CD8-positive, alpha-beta memory T cell (primary cell): ENCODE results near the gene TMEM18. TPM values are rescaled to one million over a fixed set of nuclear protein-coding genes. Genes with fewer than 3 reads are reported as not detected.
"Not testable (repeated sequence)": the region's sequence is repeated elsewhere in the genome, so short reads cannot be mapped to it uniquely, and the experiment has no call there.

Experiments used
- CTCF ChIA-PET: fragments of 350-600 bp; sonication (Branson Sonifier 250); formaldehyde crosslinking; loops from one replicate; lab custom pipeline; 2021; ENCODE audit warnings: antibody characterized with exemption; lab: Charles Lee
- POLR2A ChIA-PET: fragments of 350-600 bp; sonication (Branson Sonifier 250); formaldehyde crosslinking; loops from one replicate; lab custom pipeline; 2021; ENCODE audit warnings: antibody characterized with exemption; lab: Charles Lee
- DNase-seq, 5 donors: peaks; one replicate each; pipeline versions ENCODE4 v3.0.0 to v3.0.0-alpha.2; 2020 to 2022; ENCODE audit warnings: mixed read lengths in 1 of 5
- H3K27ac ChIP-seq: one replicate; pipeline ENCODE4 v1.7.0; 2013; ENCODE audit warnings: low read depth, mild to moderate bottlenecking, low read length, moderate library complexity
- H3K27me3 ChIP-seq: 2 replicates; pipeline ENCODE4 v1.7.0; 2013; ENCODE audit warnings: low read length, mild to moderate bottlenecking; ENCODE audit not compliant: insufficient read depth, poor library complexity, severe bottlenecking
- H3K36me3 ChIP-seq: 2 replicates; pipeline ENCODE4 v1.7.0; 2013; ENCODE audit warnings: mild to moderate bottlenecking, low read length, moderate library complexity; ENCODE audit not compliant: insufficient read depth
- H3K4me1 ChIP-seq: 2 replicates; pipeline ENCODE4 v1.7.0; 2013; ENCODE audit warnings: mild to moderate bottlenecking, low read length, moderate library complexity; ENCODE audit not compliant: insufficient read depth
- H3K4me3 ChIP-seq: 2 replicates; pipeline ENCODE4 v1.7.0; 2013; ENCODE audit warnings: mild to moderate bottlenecking, low read length
- H3K9me3 ChIP-seq: 2 replicates; pipeline ENCODE4 v1.7.0; 2013; ENCODE audit warnings: mild to moderate bottlenecking, low read length
- H3K27ac Mint-ChIP-seq, 8 donors: one replicate each; pipeline ENCODE4 v1.8.0; 2020 to 2021; ENCODE audit warnings: mixed read lengths in 8 of 8, mild to moderate bottlenecking in 6 of 8, inconsistent platforms in 3 of 8, moderate library complexity in 3 of 8
- H3K27me3 Mint-ChIP-seq, 2 donors: one replicate each; pipeline ENCODE4 v1.8.0; 2020 to 2021; ENCODE audit warnings: mixed read lengths in 2 of 2, mild to moderate bottlenecking in 1 of 2, moderate library complexity in 1 of 2
- H3K36me3 Mint-ChIP-seq, 3 donors: one replicate each; pipeline ENCODE4 v1.8.0; 2020 to 2021; ENCODE audit warnings: mixed read lengths in 3 of 3, inconsistent platforms in 1 of 3, mild to moderate bottlenecking in 1 of 3
- H3K4me1 Mint-ChIP-seq, 3 donors: one replicate each; pipeline ENCODE4 v1.8.0; 2020 to 2021; ENCODE audit warnings: mixed read lengths in 3 of 3, inconsistent platforms in 1 of 3, mild to moderate bottlenecking in 1 of 3
- H3K4me3 Mint-ChIP-seq, 7 donors: one replicate each; pipeline ENCODE4 v1.8.0; 2020 to 2021; ENCODE audit warnings: mixed read lengths in 7 of 7, mild to moderate bottlenecking in 6 of 7, moderate library complexity in 4 of 7, inconsistent platforms in 2 of 7
- H3K9me3 Mint-ChIP-seq, 5 donors: one replicate each; pipeline ENCODE4 v1.8.0; 2020 to 2022; ENCODE audit warnings: mixed read lengths in 5 of 5, mild to moderate bottlenecking in 3 of 5, moderate library complexity in 2 of 5, inconsistent platforms in 1 of 5
- polyA plus RNA-seq: library from polyadenylated mRNA; unstranded; fragments of 300-500 nt; fragmentation: Illumina TruSeq; gene quantifications from one replicate; pipeline ENCODE4 v1.2.3, GENCODE V29; 2021
- total RNA-seq, 2 experiments: library from RNA; stranded (reverse); gene quantifications; one replicate each; pipeline ENCODE4 v1.2.3, GENCODE V29; 2021

Gene TMEM18
- total and polyA plus RNA-seq, 3 experiments from 2014 or later: 20.7 to 23.3 (median 22.2) TPM

GRCh38 chr2:690799-691198 is 13.6 kb upstream of the TMEM18 start:
- Histone ChIP-seq H3K27me3 (no peaks in the 10 kb centered on the region), H3K36me3 (no peaks in the 10 kb centered on the region), H3K9me3 (peaks cover under 1% of the 10 kb centered on the region), H3K27ac (no peak overlapping the region), H3K4me3 (no peak overlapping the region), H3K4me1 (no peaks in the 10 kb centered on the region)
- ChIA-PET POLR2A (no interaction called here), CTCF (no interaction called here)
- DNase-seq: no peak
- Mint-ChIP-seq H3K4me1 (no peaks in the 10 kb centered on the region), H3K9me3 (peaks cover 0 to 11% (median 6%) of the 10 kb centered on the region in 5 donors), H3K4me3 (no peak overlapping the region), H3K27me3 (peaks cover 17 to 49% of the 10 kb centered on the region in 2 donors), H3K36me3 (peaks cover 0 to 10% (median 0%) of the 10 kb centered on the region in 3 donors), H3K27ac (no peak overlapping the region)

- Mint-ChIP-seq H3K9me3 (peaks cover 5 to 18% (median 14%) of the 10 kb centered on the region in 5 donors), H3K27me3 (peaks cover 24 to 49% of the 10 kb centered on the region in 2 donors), H3K4me1 (no peaks in the 10 kb centered on the region), H3K36me3 (peaks cover 0 to 18% (median 0%) of the 10 kb centered on the region in 3 donors), H3K4me3 (no peak overlapping the region), H3K27ac (no peak overlapping the region)
- Histone ChIP-seq H3K4me1 (no peaks in the 10 kb centered on the region), H3K36me3 (no peaks in the 10 kb centered on the region), H3K27me3 (no peaks in the 10 kb centered on the region), H3K27ac (no peak overlapping the region), H3K9me3 (peaks cover 7% of the 10 kb centered on the region), H3K4me3 (no peak overlapping the region)
- CTCF ChIA-PET: no interaction called here
- POLR2A ChIA-PET: no interaction called here
- no peak for DNase-seq
These were observed 12.8 kb upstream of the TMEM18 start for GRCh38 chr2:689877-690510.

- Mint-ChIP-seq H3K36me3 (peaks cover 0 to 25% (median 2%) of the 10 kb centered on the region in 3 donors), H3K27ac (no peak overlapping the region), H3K4me3 (no peak overlapping the region), H3K4me1 (no peaks in the 10 kb centered on the region), H3K9me3 (peaks cover 12 to 24% (median 22%) of the 10 kb centered on the region in 5 donors), H3K27me3 (peaks cover 24 to 45% of the 10 kb centered on the region in 2 donors)
- ChIA-PET CTCF (no interaction called here), POLR2A (no interaction called here)
- Histone ChIP-seq H3K4me1 (no peaks in the 10 kb centered on the region), H3K27me3 (no peaks in the 10 kb centered on the region), H3K36me3 (no peaks in the 10 kb centered on the region), H3K4me3 (no peak overlapping the region), H3K27ac (no peak overlapping the region), H3K9me3 (peaks cover 7% of the 10 kb centered on the region)
- no peak for DNase-seq
These were observed 12.0 kb upstream of the TMEM18 start for GRCh38 chr2:689237-689636.

GRCh38 chr2:688504-689076 is 11.4 kb upstream of the TMEM18 start:
- H3K27me3 ChIP-seq: no peaks in the 10 kb centered on the region
- H3K4me3 Mint-ChIP-seq: no peak overlapping the region
- H3K27me3 Mint-ChIP-seq: peaks cover 24 to 45% of the 10 kb centered on the region in 2 donors
- CTCF ChIA-PET: no interaction called here
- no peak overlapping the region for H3K27ac ChIP-seq
- POLR2A ChIA-PET: no interaction called here
- no peak overlapping the region for H3K27ac Mint-ChIP-seq
- no peak overlapping the region for H3K4me3 ChIP-seq
- H3K36me3 ChIP-seq: no peaks in the 10 kb centered on the region
- H3K9me3 ChIP-seq: peaks cover 10% of the 10 kb centered on the region
- no peaks in the 10 kb centered on the region for H3K4me1 Mint-ChIP-seq
- H3K36me3 Mint-ChIP-seq: peaks cover 0 to 30% (median 2%) of the 10 kb centered on the region in 3 donors
- H3K4me1 ChIP-seq: no peaks in the 10 kb centered on the region
- no peak for DNase-seq
- H3K9me3 Mint-ChIP-seq: peaks cover 14 to 29% (median 22%) of the 10 kb centered on the region in 5 donors

GRCh38 chr2:685421-685820 is 8.2 kb upstream of the TMEM18 start:
- ChIA-PET POLR2A (no interaction called here), CTCF (no interaction called here)
- peaks cover 0 to 37% (median 2%) of the 10 kb centered on the region in 3 donors for H3K36me3 Mint-ChIP-seq
- peaks cover 14 to 36% (median 22%) of the 10 kb centered on the region in 5 donors for H3K9me3 Mint-ChIP-seq
- Histone ChIP-seq H3K9me3 (peaks cover 10% of the 10 kb centered on the region), H3K4me1 (no peaks in the 10 kb centered on the region), H3K36me3 (no peaks in the 10 kb centered on the region), H3K4me3 (no peak overlapping the region), H3K27me3 (no peaks in the 10 kb centered on the region), H3K27ac (no peak overlapping the region)
- H3K27ac Mint-ChIP-seq: no peak overlapping the region
- no peak for DNase-seq
- H3K4me1 Mint-ChIP-seq: no peaks in the 10 kb centered on the region
- H3K4me3 Mint-ChIP-seq: no peak overlapping the region
- peaks cover 22 to 25% of the 10 kb centered on the region in 2 donors for H3K27me3 Mint-ChIP-seq

- CTCF ChIA-PET, H3K27ac ChIP-seq, DNase-seq, H3K4me1 ChIP-seq, POLR2A ChIA-PET, H3K36me3 ChIP-seq, H3K4me3 ChIP-seq, H3K27me3 ChIP-seq, H3K27ac Mint-ChIP-seq, H3K4me3 Mint-ChIP-seq, H3K4me1 Mint-ChIP-seq: not testable (repeated sequence)
- H3K9me3 ChIP-seq: peaks cover 10% of the 10 kb centered on the region
- H3K36me3 Mint-ChIP-seq: peaks cover 0 to 37% (median 2%) of the 10 kb centered on the region in 3 donors
- peaks cover 22 to 23% of the 10 kb centered on the region in 2 donors for H3K27me3 Mint-ChIP-seq
- H3K9me3 Mint-ChIP-seq: peaks cover 14 to 36% (median 22%) of the 10 kb centered on the region in 5 donors
These were observed 7.7 kb upstream of the TMEM18 start for GRCh38 chr2:684913-685312.

- ChIA-PET POLR2A (no interaction called here), CTCF (no interaction called here)
- Histone ChIP-seq H3K27ac (no peak overlapping the region), H3K4me3 (no peak overlapping the region), H3K4me1 (peaks cover 11% of the 10 kb centered on the region), H3K36me3 (no peaks in the 10 kb centered on the region), H3K9me3 (peaks cover 10% of the 10 kb centered on the region), H3K27me3 (no peaks in the 10 kb centered on the region)
- peaks cover 14 to 36% (median 22%) of the 10 kb centered on the region in 5 donors for H3K9me3 Mint-ChIP-seq
- H3K27ac Mint-ChIP-seq: no peak overlapping the region
- H3K4me3 Mint-ChIP-seq: peak overlapping the region in 1 of 7 donors; percentile 55
- peaks cover 12 to 15% (median 14%) of the 10 kb centered on the region in 3 donors for H3K4me1 Mint-ChIP-seq
- H3K36me3 Mint-ChIP-seq: peaks cover 2 to 37% (median 3%) of the 10 kb centered on the region in 3 donors
- H3K27me3 Mint-ChIP-seq: peaks cover 7 to 14% of the 10 kb centered on the region in 2 donors
- no peak for DNase-seq
These were observed 5.0 kb upstream of the TMEM18 start for GRCh38 chr2:682226-682625.

- Mint-ChIP-seq H3K27me3 (peaks cover under 1 to 8% of the 10 kb centered on the region in 2 donors), H3K27ac (no peak overlapping the region), H3K9me3 (peaks cover 14 to 28% (median 15%) of the 10 kb centered on the region in 5 donors), H3K4me1 (peaks cover 16 to 21% (median 18%) of the 10 kb centered on the region in 3 donors), H3K36me3 (peaks cover 2 to 28% (median 8%) of the 10 kb centered on the region in 3 donors), H3K4me3 (no peak overlapping the region)
- CTCF ChIA-PET: no interaction called here
- H3K27ac ChIP-seq: no peak overlapping the region
- POLR2A ChIA-PET: no interaction called here
- no peak overlapping the region for H3K4me3 ChIP-seq
- no peak for DNase-seq
- H3K4me1 ChIP-seq: peaks cover 11% of the 10 kb centered on the region
- no peaks in the 10 kb centered on the region for H3K36me3 ChIP-seq
- H3K9me3 ChIP-seq: peaks cover 10% of the 10 kb centered on the region
- H3K27me3 ChIP-seq: no peaks in the 10 kb centered on the region
These were observed 4.1 kb upstream of the TMEM18 start for GRCh38 chr2:681312-681711.
